ENCODE data around the gene CSNK2A2. TPM values are rescaled to one million over a fixed set of nuclear protein-coding genes. Genes with fewer than 3 reads are reported as not detected.

CSNK2A2 gene
- polyA plus RNA-seq, 1 donor = 50.7 TPM

DNA sequence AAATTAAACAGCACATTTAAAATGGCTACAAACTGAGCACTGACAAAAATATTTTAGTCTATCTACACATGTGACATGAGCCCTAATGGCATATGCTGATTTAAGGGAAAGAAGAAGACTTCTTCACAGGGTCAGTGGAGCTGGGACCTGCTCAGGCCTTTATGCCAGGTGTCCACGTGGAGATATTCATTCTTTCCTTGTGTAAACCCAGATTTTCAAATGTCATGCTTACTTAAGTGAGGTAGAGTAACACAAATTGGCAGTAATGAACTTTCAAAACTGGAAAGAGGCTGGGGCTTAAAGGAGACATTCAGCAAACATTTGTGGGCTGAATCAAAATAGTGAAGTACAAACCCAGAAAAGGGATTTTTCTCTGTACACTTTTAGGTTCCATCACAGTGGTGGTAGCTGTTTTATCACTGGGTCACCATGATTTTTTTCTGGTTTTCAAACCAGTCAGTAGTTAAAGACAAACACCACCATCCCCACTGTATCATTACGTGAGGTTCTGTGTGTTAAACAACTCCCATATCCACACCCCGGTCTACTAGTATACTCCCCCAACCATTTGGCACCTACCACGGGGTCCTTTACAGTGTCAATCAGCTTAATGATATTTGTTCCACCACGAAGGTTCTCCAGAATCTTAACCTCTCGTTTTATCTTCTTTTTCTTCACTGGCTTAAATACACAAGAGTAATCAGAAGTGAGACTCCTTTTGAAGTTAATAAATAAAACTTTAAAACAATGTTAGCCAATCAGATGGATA, 11.5 kb downstream of the CSNK2A2 start:
- Histone ChIP-seq H3K27me3 (ENCODE audit: control insufficient read depth, insufficient read depth, low read length) (no peaks in the 10 kb centered on the region), H3K4me1 (ENCODE audit: control insufficient read depth, insufficient read depth, low read length) (no peaks in the 10 kb centered on the region), H3K27ac (ENCODE audit: low read length) (no peak overlapping the region), H3K36me3 (ENCODE audit: control insufficient read depth, insufficient read depth, low read length) (peaks cover 54% of the 10 kb centered on the region), H3K9me3 (ENCODE audit: control insufficient read depth, low read depth, low read length) (no peaks in the 10 kb centered on the region), H3K4me3 (ENCODE audit: low read length) (no peak overlapping the region)
- 63% methylated on average over 2 of the region's 6 CpGs for WGBS (ENCODE audit: insufficient coverage, low lambda C conversion rate)
- no peak for DNase-seq

DNA sequence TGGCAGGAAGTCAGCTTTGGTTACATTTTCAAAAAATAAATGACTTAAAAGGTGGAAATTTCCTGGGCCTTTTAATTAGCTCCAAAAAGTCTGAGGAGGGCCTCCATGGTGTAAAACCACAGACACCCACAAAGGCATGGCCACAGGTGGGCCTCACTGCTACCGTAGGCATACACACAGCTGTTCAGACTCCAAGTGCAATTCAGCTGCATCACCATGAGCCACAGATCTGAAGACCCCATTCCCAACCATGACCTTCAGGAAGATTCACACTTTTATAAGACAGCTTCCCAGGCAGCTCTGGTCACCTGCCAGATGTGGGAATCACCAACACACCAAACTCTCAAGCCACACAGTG, 20.6 kb downstream of the CSNK2A2 start:
- Histone ChIP-seq H3K36me3 (ENCODE audit: control insufficient read depth, insufficient read depth, low read length) (peaks cover 38% of the 10 kb centered on the region), H3K9me3 (ENCODE audit: control insufficient read depth, low read depth, low read length) (no peaks in the 10 kb centered on the region), H3K4me1 (ENCODE audit: control insufficient read depth, insufficient read depth, low read length) (no peaks in the 10 kb centered on the region), H3K27me3 (ENCODE audit: control insufficient read depth, insufficient read depth, low read length) (no peaks in the 10 kb centered on the region), H3K4me3 (ENCODE audit: low read length) (no peak overlapping the region), H3K27ac (ENCODE audit: low read length) (no peak overlapping the region)
- WGBS (ENCODE audit: insufficient coverage, low lambda C conversion rate) = no CpG with 5 or more reads among the region's 1 CpG
- no peak for DNase-seq

DNA sequence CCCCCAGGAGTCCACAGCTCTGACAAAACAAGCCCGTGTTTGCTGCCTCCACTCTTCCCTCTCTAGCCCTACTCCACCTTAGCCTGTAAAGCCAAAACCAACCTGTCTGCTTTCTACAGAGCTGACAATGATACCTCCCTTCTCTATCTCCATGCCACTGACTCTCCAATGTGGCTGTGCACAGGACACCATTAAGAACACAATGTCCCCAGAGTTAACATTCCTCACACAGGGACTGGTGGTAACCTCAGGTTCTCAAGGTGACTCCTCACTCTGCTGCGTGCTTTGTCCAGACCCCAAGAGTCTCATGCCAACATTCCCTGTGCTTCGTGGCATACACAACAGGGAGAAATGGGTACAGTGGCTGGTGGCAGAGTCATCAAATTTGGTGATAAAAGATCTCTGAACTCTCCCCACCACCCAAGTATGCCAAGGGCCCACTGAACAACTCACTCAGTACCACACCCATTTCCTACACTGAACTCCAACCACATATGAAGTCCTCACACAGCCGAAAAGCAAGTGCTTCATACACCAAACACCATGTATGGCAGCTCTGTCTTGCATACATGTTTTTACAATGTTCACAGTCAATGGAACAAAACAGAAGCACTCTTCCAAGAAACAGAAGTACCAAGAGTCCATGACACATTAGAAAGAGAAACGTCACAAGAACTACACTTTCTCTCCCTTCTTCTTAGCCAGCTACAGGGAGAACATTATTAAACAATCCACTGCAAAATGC, 21.1 kb downstream of the CSNK2A2 start:
- peaks cover 39% of the 10 kb centered on the region for H3K36me3 ChIP-seq (ENCODE audit: control insufficient read depth, insufficient read depth, low read length)

DNA sequence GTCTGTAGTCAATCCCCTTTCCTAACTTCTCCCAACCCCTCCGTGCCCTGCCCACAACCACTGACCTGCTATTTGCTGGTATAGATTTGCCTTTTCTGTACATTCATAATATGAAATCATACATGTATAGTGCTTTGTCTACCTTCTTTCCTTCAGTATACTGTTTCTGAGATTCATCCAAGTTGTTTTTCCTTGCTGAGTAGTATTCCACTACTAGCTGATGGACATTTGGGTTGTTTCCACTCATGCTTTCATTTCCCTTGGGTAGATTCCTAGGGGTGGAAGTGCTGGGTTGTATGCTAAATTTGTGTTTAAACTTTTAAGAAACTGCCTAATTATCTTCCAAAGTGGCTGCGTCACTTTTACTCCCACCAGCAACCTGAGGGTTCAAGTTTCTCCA, 27.7 kb downstream of the CSNK2A2 start:
- peaks cover 77% of the 10 kb centered on the region for H3K36me3 ChIP-seq (ENCODE audit: control insufficient read depth, insufficient read depth, low read length)
- no peaks in the 10 kb centered on the region for H3K4me1 ChIP-seq (ENCODE audit: control insufficient read depth, insufficient read depth, low read length)
- H3K27ac ChIP-seq (ENCODE audit: low read length) = no peak overlapping the region
- H3K9me3 ChIP-seq (ENCODE audit: control insufficient read depth, low read depth, low read length) = no peaks in the 10 kb centered on the region
- 100% methylated on average over 1 of the region's 2 CpGs for WGBS (ENCODE audit: insufficient coverage, low lambda C conversion rate)
- no peaks in the 10 kb centered on the region for H3K27me3 ChIP-seq (ENCODE audit: control insufficient read depth, insufficient read depth, low read length)
- DNase-seq = no peak
- no peak overlapping the region for H3K4me3 ChIP-seq (ENCODE audit: low read length)

More for the DNA sequence above, 21.1 kb downstream of the CSNK2A2 start:
- H3K4me3 ChIP-seq (ENCODE audit: low read length) = no peak overlapping the region
- H3K9me3 ChIP-seq (ENCODE audit: control insufficient read depth, low read depth, low read length) = no peaks in the 10 kb centered on the region
- WGBS (ENCODE audit: insufficient coverage, low lambda C conversion rate) = no CpG with 5 or more reads among the region's 5 CpGs
- no peaks in the 10 kb centered on the region for H3K27me3 ChIP-seq (ENCODE audit: control insufficient read depth, insufficient read depth, low read length)
- H3K4me1 ChIP-seq (ENCODE audit: control insufficient read depth, insufficient read depth, low read length) = no peaks in the 10 kb centered on the region
- no peak overlapping the region for H3K27ac ChIP-seq (ENCODE audit: low read length)
- no peak for DNase-seq

DNA sequence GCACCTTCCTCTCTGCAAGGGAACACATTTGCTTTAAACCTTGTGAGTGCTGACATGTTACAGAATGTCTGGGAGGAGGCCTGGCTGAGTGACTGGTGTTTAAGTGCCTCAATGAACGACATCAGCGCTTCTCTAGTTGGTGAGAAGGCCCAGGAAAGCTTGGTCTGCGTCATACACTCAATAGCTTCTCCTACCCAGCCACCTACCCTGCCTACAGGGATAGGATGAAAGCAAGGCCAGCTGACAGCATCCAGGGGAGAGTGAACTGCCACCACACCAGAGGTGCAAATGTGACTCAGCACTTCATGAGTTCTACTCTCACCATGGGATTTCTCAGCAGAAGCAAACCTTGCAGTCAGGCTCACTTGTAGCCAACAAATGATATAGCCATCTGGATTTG, 37.1 kb downstream of the CSNK2A2 start:
- no peak overlapping the region for H3K27ac ChIP-seq (ENCODE audit: low read length)
- H3K4me1 ChIP-seq (ENCODE audit: control insufficient read depth, insufficient read depth, low read length) = no peaks in the 10 kb centered on the region
- WGBS (ENCODE audit: insufficient coverage, low lambda C conversion rate) = no CpG with 5 or more reads among the region's 3 CpGs
- DNase-seq = no peak
- H3K9me3 ChIP-seq (ENCODE audit: control insufficient read depth, low read depth, low read length) = no peaks in the 10 kb centered on the region
- H3K36me3 ChIP-seq (ENCODE audit: control insufficient read depth, insufficient read depth, low read length) = peaks cover 62% of the 10 kb centered on the region
- no peak overlapping the region for H3K4me3 ChIP-seq (ENCODE audit: low read length)
- H3K27me3 ChIP-seq (ENCODE audit: control insufficient read depth, insufficient read depth, low read length) = no peaks in the 10 kb centered on the region

DNA sequence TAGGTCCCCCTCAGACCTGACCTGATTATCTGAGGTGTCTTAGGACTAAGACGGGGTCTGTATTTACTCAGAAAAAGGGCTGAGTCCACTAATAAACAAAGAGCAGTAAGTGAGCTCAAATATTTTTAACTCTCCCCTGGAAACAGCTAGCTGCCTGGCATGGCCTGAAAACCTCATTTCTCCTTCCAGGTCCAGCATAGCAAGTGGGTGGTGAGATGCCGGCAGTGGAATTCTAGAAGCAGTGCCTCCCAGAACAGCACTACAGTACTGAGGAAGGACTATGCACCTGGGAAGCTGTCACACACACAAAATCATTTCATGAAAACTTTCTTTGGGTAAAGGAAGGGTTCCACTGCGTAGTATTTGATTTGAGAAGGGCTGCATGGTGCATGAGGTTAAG, 39.2 kb downstream of the CSNK2A2 start:
- Histone ChIP-seq H3K9me3 (ENCODE audit: control insufficient read depth, low read depth, low read length) (no peaks in the 10 kb centered on the region), H3K4me1 (ENCODE audit: control insufficient read depth, insufficient read depth, low read length) (no peaks in the 10 kb centered on the region), H3K27ac (ENCODE audit: low read length) (no peak overlapping the region), H3K4me3 (ENCODE audit: low read length) (no peak overlapping the region), H3K27me3 (ENCODE audit: control insufficient read depth, insufficient read depth, low read length) (no peaks in the 10 kb centered on the region), H3K36me3 (ENCODE audit: control insufficient read depth, insufficient read depth, low read length) (peaks cover 43% of the 10 kb centered on the region)
- DNase-seq = no peak
- no CpG with 5 or more reads among the region's 3 CpGs for WGBS (ENCODE audit: insufficient coverage, low lambda C conversion rate)

DNA sequence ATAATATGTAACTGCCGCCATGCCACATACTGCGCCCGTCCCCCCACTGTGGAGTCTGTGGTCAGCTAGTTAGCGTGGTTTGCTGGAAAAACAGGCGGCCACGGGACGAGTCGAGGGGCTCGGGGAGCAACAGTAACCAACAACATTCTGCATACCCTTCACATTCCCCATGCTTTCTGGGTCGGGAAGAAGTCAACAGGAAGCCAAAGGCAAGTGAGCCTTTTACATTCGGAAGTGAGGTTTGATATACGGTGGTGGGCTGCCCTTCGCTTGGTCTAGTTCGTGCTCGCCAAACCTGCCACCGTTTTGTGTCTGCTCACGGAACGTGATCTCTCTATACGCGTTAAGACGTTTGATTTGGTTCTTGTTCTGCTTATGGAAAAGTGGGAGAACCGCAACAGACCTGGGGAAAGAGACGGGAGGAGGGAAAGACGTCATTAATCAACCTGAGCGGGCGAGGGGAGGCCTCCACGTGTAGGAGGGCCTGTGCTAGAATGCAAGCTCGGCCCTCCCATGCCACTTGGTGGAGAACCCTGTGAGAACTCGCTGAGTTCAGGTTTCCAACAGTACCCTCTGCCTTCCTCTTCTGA, 39.9 kb downstream of the CSNK2A2 start:
- DNase-seq = no peak
- no peaks in the 10 kb centered on the region for H3K4me1 ChIP-seq (ENCODE audit: control insufficient read depth, insufficient read depth, low read length)
- no peaks in the 10 kb centered on the region for H3K9me3 ChIP-seq (ENCODE audit: control insufficient read depth, low read depth, low read length)
- H3K4me3 ChIP-seq (ENCODE audit: low read length) = no peak overlapping the region
- H3K27me3 ChIP-seq (ENCODE audit: control insufficient read depth, insufficient read depth, low read length) = no peaks in the 10 kb centered on the region
- H3K27ac ChIP-seq (ENCODE audit: low read length) = no peak overlapping the region
- H3K36me3 ChIP-seq (ENCODE audit: control insufficient read depth, insufficient read depth, low read length) = peaks cover 36% of the 10 kb centered on the region
- no CpG with 5 or more reads among the region's 29 CpGs for WGBS (ENCODE audit: insufficient coverage, low lambda C conversion rate)

DNA sequence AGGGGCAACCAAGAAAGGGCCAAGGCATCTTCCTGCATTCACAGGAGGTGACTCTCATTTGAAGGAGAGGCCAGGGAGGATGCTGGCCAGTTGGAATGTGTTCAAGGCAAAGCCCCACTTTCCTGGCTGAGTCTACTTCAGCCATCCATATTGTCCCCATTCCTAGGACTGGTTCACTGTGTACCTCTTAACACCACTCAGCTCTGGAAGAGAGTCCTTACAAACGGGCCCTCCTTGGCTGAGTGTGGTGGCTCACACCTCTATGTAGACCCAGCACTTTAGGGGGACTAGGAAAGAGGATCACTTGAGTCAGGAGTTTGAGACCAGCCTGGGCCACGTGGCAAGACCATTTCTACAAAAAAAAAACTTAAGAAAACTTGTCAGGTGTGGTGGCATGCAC, 40.7 kb downstream of the CSNK2A2 start:
- Histone ChIP-seq H3K9me3 (ENCODE audit: control insufficient read depth, low read depth, low read length) (no peaks in the 10 kb centered on the region), H3K27me3 (ENCODE audit: control insufficient read depth, insufficient read depth, low read length) (no peaks in the 10 kb centered on the region), H3K4me3 (ENCODE audit: low read length) (no peak overlapping the region), H3K4me1 (ENCODE audit: control insufficient read depth, insufficient read depth, low read length) (no peaks in the 10 kb centered on the region), H3K36me3 (ENCODE audit: control insufficient read depth, insufficient read depth, low read length) (peaks cover 29% of the 10 kb centered on the region), H3K27ac (ENCODE audit: low read length) (no peak overlapping the region)
- DNase-seq = no peak
- WGBS (ENCODE audit: insufficient coverage, low lambda C conversion rate) = no CpG with 5 or more reads among the region's 2 CpGs

DNA sequence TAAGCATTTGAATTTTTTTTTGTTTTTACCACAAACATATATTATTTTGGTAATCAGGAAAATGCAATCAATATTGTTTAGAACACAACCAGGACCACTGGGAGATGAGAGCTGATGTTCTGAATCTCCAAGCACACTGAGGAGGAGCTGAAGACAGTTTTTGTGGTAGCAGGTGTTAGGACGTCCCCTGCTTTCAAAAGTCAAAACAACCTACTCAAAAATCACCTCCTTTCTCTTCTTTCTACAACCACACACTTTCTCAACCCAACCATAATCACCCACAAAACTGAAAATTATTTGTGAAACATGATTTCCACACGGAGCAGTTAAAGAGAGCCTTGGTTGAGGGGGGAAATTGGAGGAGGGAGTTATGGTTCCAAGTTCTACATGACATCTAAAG, 42.1 kb downstream of the CSNK2A2 start:
- no peaks in the 10 kb centered on the region for H3K27me3 ChIP-seq (ENCODE audit: control insufficient read depth, insufficient read depth, low read length)
- H3K4me1 ChIP-seq (ENCODE audit: control insufficient read depth, insufficient read depth, low read length) = no peaks in the 10 kb centered on the region
- no peak for DNase-seq
- 80% methylated on average over 1 of the region's 2 CpGs for WGBS (ENCODE audit: insufficient coverage, low lambda C conversion rate)
- no peak overlapping the region for H3K4me3 ChIP-seq (ENCODE audit: low read length)
- H3K36me3 ChIP-seq (ENCODE audit: control insufficient read depth, insufficient read depth, low read length) = peaks cover 17% of the 10 kb centered on the region
- no peaks in the 10 kb centered on the region for H3K9me3 ChIP-seq (ENCODE audit: control insufficient read depth, low read depth, low read length)
- H3K27ac ChIP-seq (ENCODE audit: low read length) = no peak overlapping the region

DNA sequence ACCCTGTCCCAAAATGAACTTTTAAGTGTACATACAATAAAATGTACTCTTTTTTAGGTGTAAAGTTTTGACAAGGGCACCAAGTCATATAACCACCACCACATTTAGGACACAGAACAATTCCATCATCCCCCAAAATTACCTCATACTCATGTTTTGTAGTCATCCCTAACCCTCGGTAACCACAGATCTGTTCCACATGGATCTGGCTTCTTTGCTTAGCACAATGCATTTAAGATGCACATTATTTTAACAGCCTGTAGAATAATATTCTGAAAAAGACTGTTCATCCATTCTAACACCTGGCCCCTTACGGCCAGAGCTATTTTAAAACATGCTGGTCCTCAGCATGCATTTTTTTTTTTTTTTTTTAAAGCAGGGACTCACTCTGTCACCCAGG, 43.6 kb downstream of the CSNK2A2 start:
- no peak for DNase-seq
- Histone ChIP-seq H3K9me3 (ENCODE audit: control insufficient read depth, low read depth, low read length) (no peaks in the 10 kb centered on the region), H3K27me3 (ENCODE audit: control insufficient read depth, insufficient read depth, low read length) (no peaks in the 10 kb centered on the region), H3K27ac (ENCODE audit: low read length) (no peak overlapping the region), H3K4me3 (ENCODE audit: low read length) (no peak overlapping the region), H3K4me1 (ENCODE audit: control insufficient read depth, insufficient read depth, low read length) (no peaks in the 10 kb centered on the region), H3K36me3 (ENCODE audit: control insufficient read depth, insufficient read depth, low read length) (peaks cover 7% of the 10 kb centered on the region)
- no CpG with 5 or more reads among the region's 2 CpGs for WGBS (ENCODE audit: insufficient coverage, low lambda C conversion rate)

Data from large intestine (tissue), 3 donors.